Activated CD4-positive, CD25-positive, alpha-beta regulatory T cell (primary cell): ENCODE data around the gene PSD4.

Experiments used
- DNase-seq, 4 experiments: peaks; one replicate each; lab custom pipeline; 2025; lab: John Stamatoyannopoulos, UW

PSD4 gene

GRCh38 chr2:113207021-113207420 is 33.2 kb downstream of the PSD4 start:
- no peak for DNase-seq

- no peak for DNase-seq
Observed at GRCh38 chr2:113208396-113208795, 34.6 kb downstream of the PSD4 start.

GRCh38 chr2:113209011-113209645 is 35.4 kb downstream of the PSD4 start:
- no peak for DNase-seq

- no peak for DNase-seq
Observed at GRCh38 chr2:113209646-113210171, 35.9 kb downstream of the PSD4 start.

- DNase-seq = no peak
Observed at GRCh38 chr2:113211226-113212105, 37.7 kb downstream of the PSD4 start.

GRCh38 chr2:113212245-113213060 is 38.7 kb downstream of the PSD4 start:
- DNase-seq = no peak

- DNase-seq = no peak
Observed at GRCh38 chr2:113213061-113213930, 39.5 kb downstream of the PSD4 start.

GRCh38 chr2:113214141-113214540 is 40.4 kb downstream of the PSD4 start:
- DNase-seq = no peak

GRCh38 chr2:113215056-113215455 is 41.3 kb downstream of the PSD4 start:
- DNase-seq = no peak

GRCh38 chr2:113216321-113216720 is 42.5 kb downstream of the PSD4 start:
- no peak for DNase-seq

GRCh38 chr2:113216891-113217454 is 43.2 kb downstream of the PSD4 start:
- no peak for DNase-seq

- DNase-seq = no peak
Observed at GRCh38 chr2:113217455-113218282, 43.9 kb downstream of the PSD4 start.

GRCh38 chr2:113218283-113219091 is 44.7 kb downstream of the PSD4 start:
- no peak for DNase-seq

GRCh38 chr2:113219092-113219441 is 45.3 kb downstream of the PSD4 start:
- no peak for DNase-seq

GRCh38 chr2:113219525-113219888 is 45.7 kb downstream of the PSD4 start:
- DNase-seq = no peak

GRCh38 chr2:113219889-113220641 is 46.3 kb downstream of the PSD4 start:
- no peak for DNase-seq

GRCh38 chr2:113220970-113221708 is 47.4 kb downstream of the PSD4 start:
- DNase-seq = no peak

- no peak for DNase-seq
Observed at GRCh38 chr2:113221846-113222245, 48.1 kb downstream of the PSD4 start.
